GM21367 (cell line): Measurements from ENCODE around the gene DTX3L.

ENCODE experiments used
- ATAC-seq: cut with Tn5 transposase; IDR thresholded peaks from one replicate; pipeline ENCODE4 v1.9.1; 2021; ENCODE audit not compliant: unreplicated experiment

DTX3L gene

DNA sequence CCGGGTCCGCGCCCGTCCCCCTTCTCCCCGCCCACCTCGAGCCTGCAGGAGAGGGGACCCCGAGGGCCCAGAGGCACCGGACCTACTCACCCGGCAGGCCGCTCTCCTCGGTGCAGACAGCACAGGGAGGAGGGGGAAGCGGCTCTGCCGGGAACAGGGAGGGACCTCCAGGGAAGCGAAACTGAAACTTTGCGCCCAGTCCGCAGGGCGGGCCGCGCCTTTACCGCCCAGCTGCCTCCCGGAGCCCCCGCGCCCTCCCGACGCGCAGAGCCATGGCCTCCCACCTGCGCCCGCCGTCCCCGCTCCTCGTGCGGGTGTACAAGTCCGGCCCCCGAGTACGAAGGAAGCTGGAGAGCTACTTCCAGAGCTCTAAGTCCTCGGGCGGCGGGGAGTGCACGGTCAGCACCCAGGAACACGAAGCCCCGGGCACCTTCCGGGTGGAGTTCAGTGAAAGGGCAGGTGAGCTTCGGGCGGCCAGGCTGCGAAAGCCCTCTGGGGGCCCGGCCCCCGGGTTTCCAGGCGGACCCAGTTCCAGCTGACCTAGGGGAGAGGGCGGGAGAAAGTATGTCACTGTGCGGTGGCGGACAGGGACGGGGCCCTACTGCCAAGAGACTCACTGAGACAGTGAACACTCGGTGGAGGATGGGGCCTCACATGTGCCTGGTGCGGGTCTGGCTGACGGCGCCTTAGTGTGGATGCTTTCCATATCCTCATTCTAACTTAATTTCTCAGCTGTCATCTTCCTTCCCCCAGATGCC is at the start of gene DTX3L, which contains the start of gene PARP9:
TSS of gene DTX3L (plus strand) at position 184 of the 758 bp plus-strand sequence. CDS start at position 273, 89 bp downstream.
TSS of gene PARP9 (minus strand) at position 146 of the 758 bp plus-strand sequence. CDS start 4,680 bp downstream, outside the sequence.
- ATAC-seq: peak; percentile 51

DNA sequence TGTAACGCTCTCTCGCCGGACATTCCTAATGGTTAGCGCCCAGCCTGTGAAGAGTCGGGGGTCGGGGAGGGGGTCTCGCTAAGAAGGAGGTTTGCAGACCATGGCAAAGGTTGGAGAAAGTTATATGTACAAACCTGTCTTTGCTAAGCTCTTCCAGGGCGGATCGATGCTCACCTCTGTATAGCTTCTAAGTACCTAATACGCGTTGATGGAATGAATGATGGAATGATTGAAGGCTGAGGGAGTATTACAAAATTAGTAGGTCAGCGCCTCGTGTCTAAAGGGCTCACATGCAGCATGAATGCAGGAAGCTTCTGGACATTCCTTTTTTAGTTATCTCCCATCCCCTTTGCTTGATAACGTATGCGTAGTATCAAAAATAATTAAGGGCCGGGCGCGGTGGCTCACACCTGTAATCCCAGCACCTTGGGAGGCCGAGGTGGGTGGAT is 49.1 kb upstream of the DTX3L start:
- ATAC-seq: no peak

DNA sequence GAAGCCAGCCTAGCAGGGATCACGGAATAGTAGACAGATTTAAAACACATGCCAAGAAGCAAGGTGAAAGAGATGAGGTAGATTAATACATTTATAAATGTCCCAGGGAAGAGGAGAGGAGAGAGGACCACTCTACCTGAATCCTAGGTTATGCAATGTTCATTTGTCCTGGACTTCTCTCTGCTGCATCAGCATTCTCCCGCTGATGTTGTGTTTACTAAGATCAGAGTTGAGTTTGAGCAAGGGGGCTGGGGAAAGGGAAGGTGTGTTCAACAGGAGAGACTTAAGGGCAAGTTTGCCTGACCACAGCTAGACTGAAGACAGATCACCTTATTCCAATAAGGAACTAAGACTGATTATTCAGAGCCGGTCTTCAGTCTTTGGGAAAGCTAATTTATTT is 48.3 kb upstream of the DTX3L start:
- no peak for ATAC-seq

DNA sequence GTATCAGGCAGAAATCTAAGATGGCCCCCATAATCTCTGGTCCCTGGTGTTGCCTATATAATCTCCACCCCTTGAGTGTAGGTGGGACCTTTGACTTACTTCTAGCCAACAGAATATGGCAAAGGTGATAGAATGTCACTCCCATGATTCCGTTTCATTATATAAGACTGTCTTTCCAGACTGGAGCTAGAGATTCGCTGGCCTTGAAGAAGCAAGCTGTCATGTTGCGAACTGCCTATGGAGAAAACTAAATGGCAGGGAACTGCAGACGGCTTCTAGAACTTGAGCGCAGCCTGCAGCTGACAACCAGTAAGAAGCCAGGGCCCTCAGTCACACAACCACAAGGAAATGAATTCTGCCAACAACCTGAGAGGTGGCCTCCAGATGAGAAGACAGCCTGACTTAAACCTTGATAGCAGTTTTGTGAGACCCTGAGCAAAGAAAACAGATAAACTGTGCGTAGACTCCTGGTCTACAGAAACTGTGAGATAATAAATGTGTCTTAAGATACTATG is 47.2 kb upstream of the DTX3L start:
- no peak for ATAC-seq

DNA sequence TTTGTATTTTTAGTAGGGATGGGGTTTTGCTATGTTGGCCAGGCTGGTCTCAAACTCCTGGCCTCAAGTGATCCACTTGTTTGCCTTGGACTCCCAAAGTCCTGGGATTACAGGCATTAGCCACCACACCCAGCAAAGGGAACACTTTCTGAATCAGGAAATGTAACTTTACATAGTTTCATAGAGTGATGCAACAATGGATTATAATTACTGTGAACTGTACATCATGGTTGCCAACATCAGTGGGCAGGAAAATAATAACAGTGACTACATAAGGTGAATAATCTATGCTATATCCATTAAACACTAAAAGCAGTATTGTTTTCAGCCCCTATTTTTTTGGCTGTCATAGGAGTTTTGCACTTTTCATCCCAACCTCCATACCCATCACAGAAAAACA is 44.4 kb upstream of the DTX3L start:
- ATAC-seq: no peak

DNA sequence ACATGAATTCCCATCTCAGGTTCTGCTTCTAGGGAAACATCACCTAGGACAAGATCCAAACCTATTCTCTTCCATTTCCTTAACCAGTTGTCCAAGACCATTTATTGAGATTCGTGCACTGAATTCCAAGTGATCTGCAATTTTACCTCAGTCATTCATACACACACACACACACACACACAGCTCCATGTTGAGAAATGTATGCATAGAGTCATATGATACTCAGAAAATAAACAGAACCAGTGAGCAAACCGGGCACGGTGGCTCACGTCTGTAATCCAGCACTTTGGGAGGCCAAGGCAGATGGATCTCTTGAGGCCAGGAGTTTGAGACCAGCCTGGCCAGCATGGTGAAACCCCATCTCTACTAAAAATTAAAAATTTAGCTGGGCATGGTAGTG is 43.3 kb upstream of the DTX3L start:
- ATAC-seq: no peak

DNA sequence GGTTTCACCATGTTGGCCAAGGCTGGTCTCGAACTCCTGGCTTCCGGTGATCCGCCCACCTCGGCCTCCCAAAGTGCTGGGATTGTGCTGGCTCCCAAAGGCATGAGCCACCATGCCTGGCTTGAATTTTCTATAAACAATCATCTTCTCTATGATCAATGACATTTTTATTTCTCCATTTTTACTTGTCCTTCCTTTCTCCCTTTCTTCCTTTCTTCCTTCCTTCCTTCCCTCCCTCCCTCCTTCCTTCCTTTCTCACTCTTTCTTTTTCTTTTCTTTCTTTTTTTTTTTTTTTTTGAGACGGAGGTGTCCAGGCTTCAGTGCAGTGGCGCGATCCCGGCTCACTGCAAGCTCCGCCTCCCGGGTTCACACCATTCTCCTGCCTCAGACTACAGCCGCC is 40.8 kb upstream of the DTX3L start:
- ATAC-seq: no peak

DNA sequence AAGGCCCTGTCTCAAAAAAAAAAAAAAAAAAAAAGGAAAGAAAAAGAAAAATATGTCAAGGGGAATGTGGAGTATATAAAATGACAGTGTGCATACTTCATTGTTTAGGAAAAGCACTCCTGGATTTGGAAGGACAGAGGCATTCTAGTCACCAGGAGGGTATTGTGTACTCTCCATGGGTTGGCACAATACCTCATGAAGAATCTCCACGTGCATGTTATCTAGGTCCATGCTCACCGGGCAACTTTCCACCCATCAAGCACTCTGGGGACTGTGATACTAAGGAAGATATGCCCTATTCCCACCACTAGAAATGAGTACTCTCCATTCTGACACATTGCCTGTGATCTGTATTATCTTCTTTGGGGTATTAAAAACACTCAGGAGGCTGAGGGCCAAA is 34.0 kb upstream of the DTX3L start:
- no peak for ATAC-seq

DNA sequence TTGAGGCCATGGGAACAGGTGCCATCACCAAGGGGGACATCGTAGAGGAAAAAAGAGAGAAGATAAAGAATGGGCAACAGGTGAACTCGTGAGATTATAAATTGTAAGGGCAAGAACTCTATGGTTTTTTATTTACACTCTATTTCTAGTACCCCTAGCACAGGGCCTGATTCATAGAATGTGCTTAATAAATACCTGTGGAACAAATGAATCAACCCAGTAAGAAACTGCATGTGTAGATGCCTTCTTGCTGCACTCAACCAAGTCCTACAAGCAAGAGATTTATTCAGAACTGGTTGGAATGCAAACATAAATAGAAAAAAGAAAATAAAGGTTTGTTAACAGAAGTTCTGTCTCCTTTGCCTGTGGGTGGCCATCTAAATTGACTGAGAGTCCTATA is 30.7 kb upstream of the DTX3L start:
- ATAC-seq: no peak

DNA sequence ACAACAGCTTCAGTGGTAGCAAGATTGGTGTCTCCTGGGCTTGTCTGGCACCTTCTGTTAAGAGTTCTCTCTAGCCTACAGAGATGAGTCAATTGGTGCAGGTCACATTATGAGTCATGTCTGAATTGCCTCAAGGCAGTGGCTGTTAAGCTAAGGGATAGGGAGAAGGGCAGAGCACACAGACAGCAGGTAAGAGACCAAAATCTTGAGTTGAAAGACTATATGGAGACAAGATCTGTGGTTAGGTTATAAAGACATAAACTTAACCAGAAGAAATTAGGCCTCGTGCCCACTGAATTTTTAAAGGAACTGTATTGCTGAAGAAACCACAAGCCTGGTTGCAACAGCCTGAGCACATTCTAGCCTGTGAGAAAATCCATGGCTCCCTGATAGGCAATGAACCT is 30.2 kb upstream of the DTX3L start:
- ATAC-seq: peak; percentile 96

DNA sequence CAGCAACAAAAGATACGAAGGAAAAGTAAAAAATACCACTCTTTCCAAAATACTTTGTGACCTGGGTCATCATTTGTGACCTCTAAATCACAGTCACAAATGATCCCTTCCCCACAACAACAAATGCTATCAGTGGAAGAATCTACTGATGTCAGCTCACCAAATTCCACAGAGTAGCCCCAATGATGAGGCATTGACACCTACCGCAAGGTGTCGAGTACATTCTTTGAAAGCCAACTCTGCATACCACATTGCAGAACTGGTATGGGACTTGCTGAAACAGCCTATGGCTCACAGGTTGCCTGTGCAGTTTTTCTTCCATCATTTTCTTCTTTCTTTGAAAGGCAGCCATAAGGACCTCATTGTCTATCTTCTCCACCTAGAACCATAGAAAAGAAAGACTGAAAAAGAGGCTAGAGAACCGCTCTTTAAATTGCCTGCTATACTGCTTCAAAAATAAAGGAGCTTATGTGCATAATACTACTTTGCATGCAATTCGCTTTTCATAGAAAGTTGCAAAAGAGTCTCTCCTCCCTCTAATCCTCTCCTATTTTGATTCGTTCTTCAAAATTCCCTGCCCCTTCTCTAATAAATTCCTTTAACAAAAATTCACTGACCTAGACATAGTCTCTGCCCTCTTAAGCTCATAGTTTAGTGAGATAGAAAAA is 28.0 kb upstream of the DTX3L start:
- no peak for ATAC-seq

DNA sequence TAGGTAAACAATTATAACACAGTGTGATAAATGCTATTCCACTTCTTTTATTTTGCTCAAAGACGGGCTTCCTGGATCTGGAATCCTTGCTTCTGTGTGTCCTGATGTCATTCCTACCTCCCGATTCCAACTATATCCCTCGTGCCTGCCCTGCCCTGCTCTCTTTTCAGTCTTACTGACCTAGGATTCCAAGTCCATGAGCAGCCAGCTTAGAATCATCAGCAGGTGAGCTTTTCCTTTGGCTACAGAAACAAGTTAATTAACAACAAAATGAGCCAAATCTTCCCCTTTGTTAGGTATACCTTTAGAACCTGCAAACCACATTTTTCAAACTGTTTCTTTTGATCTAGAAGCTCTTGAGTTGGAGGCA is 27.5 kb upstream of the DTX3L start:
- ATAC-seq: no peak

DNA sequence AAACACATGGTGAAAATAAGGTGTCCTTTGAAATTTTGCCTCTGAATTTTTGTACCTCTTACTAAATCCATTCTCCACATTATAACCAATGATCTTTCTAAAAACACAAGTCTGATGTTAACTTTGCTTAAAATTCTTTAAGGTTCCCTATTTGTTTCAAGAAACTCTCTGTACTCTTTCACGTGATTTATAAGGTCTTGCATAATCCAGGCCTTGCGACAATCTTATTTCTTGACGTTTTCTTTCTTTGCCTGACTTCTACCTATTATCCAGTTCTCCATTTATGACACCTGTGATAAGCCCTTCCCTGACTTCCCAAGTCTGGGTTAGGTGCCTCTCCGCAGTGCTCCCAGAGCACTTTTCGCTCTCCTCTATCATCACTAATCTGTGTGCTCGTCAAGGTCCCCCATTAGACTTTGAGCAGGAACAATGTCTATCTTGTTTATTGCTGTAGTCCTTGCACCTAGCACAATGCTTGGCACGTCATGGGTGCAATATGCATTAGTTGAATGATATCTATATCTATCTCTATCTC is 25.1 kb upstream of the DTX3L start:
- ATAC-seq: no peak

DNA sequence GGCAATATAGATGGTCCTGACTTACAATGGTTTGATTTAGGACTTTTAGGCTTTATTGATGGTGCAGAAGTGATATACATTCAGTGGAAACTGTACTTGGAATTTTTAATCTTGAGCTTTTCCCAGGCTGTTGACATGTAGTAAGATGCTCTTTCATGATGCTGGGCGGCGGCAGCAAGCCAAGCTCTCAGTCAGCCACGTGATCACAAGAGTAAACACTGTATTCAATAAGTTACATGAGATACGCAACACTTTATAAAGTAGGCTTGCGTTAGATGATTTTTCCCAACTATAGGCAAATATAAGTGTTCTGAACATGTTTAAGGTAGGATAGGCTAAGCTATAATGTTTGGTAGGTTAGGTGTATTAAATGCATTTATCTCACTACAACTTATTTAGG is 18.0 kb upstream of the DTX3L start:
- ATAC-seq: no peak

DNA sequence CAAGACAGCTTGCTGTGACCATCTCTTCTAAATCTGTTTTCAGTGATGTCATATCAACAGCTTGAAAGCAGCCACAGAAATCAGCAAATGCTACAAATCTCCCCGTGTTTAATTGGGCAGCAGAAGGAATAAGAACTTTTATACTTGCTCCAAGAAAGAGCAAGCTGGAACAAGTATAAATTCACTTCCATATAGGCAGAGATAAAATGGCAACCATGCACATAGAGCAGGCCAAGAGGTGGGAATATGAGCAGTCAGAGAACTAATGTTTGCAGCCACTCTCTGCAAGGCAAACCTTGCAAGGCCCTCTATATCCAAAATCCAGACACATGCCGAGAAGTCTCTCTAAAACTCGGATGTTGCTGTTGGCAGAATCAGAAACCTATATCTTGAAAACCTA is 16.1 kb upstream of the DTX3L start:
- no peak for ATAC-seq

DNA sequence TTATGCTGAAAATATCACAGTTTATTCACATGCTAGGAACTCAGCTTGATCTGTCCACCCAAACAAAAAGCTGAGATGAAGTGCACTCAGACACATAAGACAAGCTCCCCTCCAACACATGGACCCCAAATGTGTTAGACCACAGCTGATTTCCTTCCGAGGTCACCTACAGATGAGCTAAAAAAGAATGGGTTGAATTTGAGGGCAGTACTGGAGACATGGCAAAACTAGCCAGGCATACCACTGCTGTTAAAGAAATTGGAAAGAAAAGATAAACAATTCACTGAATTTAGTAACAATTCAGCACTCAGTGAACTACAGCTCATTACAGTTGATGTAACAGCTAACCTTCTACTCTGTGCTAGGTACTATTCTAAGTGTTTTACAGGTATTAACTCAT is 15.5 kb upstream of the DTX3L start:
- ATAC-seq: no peak

DNA sequence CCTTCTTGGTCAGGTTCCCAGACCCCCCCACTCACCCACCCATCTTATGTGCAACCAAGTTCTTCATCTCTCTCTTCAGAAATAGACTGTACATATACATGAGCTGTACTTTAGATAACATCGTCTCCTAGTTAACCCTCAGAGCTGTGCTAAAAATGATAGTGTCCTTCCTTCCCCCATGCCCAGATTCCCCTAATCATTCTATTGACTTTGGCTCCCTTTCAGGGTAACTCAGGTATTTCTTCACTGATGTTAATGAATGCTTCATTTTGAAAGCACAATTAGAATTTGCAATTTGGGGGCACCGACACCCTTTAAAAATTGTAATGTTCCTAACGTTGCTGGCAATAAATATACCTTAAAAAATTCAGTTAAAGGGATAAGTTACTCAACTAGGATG is 11.0 kb upstream of the DTX3L start:
- no peak for ATAC-seq

DNA sequence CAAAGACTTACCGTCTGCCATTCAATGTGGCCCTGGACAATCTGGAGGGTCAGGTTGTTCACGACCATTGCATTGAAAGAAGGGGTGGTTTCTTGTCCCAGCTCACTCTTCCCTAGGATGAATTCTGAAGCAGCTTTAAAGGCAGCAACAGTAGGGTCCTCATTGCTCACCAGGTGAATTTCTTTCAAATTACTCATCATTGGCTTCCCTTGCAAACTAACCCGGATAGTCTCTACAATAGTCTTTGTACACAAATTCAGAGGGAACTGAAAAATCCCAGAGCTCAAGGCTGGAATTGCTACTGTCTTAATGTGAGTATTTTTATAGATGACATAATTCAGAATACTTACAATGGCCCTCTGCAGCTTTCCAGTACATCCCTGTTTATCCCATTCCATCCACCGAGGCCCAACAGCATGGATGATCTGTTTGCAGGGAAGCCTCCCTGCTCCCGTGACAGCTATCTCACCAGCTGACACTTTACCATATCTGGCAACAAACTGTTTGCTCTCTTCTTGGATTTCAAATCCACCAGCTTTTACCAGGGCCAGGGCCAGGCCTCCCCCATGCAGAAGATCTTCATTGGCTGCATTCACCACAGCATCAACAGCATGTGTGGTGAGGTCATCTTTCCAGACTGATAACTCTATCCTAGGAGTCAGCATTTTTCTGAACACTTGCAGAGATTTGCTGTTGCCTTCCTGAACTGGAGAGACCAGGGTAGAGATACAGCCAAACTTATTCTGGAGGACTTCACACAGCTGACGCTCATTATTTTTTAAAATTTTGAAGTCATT is 8.7 kb upstream of the DTX3L start:
- no peak for ATAC-seq

DNA sequence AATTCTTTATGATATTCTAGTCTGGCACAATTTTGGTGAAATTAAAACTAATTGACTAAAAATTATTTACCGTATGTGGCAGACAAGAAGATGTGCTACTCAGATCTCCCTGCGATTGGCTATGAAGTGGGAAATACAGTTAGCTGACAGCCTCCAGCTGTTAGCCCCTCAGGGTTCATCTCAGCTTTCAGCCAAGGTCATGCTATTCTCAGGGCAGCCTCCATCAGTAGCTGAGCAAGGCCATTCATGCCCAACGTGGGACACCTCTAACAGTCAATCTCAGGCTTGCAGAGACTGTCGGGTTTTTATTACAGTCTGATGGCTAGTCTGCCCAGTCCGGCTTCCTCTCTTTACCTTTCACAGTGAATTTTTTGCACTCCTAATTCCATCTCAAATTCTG is 6.8 kb upstream of the DTX3L start:
- ATAC-seq: no peak

DNA sequence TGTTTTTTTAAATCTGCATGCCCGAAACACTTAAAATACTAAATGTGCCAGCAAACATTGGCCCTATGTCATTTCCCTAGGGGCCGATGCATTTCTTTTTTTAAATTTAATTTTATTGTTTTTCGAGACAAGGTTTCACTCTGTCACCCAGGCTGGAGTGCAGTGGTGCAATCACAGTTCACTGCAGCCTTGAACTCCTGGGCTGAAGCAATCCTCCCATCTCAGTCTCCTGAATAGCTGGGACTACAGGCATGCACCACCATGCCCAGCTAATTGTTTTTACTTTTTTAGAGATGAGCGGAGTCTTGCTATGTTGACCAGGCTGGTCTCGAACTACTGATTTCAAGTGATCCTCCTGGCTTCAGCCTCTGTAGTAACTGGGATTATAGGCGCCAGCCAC is 5.5 kb upstream of the DTX3L start:
- no peak for ATAC-seq

DNA sequence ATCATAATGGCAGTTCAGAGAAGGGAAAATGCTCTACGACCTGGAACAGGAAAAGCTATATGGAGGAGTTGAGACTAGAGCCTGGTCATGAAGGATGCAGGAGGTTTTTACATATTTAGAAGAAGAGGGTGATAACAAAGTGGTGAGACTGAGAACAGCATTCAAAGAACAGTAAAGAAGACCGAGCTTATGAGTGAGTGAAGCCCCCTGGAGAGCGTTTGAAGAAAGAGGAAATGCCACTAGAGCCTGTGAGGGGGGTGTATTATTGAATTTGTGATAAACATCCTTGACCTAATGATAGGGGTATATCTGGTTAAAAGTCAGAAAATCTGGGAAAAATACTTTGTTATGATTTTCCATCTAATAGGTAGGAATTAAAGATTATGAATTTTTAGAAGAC is 4.2 kb upstream of the DTX3L start:
- ATAC-seq: no peak
